HFF-Myc (cell line): Measurements from ENCODE around the gene OPA3.

Experiments
- DNase-seq: peaks from one replicate; pipeline ENCODE4 v3.0.0-alpha.2; 2011; ENCODE audit warnings: low read depth; ENCODE audit errors: extremely low read depth
- H3K4me3 ChIP-seq: replicated peaks from 2 replicates; pipeline ENCODE4 v1.5.1; 2011; ENCODE audit warnings: low read depth, mild to moderate bottlenecking, control low read depth, low read length
- TF ChIP-seq, protein P1 (sequence below): IDR thresholded peaks from 2 replicates; pipeline ENCODE4 v1.5.1; 2012; ENCODE audit warnings: mild to moderate bottlenecking, low read depth, low read length, control low read depth; ENCODE audit errors: missing control alignments

OPA3 gene

DNA sequence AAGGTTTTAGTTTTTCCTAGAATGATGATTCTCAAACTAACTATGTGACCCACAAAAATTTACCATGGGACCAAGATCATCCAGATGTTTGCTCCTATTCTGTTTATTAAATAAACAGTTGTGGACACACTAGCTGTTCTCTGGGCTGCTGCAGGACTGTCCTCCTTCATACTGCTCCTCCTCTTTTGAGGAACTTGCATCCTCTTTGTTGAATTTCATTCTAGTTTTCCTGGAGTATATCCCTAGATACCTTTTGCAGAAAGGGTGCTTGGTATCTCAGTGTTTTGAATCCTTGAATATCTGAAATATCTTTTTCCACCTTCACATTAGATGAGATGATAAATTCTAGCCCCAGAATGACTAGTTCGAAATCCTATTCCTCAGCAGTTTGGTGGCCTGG, 53.3 kb downstream of the OPA3 start:
- TF ChIP-seq, protein P1, sequence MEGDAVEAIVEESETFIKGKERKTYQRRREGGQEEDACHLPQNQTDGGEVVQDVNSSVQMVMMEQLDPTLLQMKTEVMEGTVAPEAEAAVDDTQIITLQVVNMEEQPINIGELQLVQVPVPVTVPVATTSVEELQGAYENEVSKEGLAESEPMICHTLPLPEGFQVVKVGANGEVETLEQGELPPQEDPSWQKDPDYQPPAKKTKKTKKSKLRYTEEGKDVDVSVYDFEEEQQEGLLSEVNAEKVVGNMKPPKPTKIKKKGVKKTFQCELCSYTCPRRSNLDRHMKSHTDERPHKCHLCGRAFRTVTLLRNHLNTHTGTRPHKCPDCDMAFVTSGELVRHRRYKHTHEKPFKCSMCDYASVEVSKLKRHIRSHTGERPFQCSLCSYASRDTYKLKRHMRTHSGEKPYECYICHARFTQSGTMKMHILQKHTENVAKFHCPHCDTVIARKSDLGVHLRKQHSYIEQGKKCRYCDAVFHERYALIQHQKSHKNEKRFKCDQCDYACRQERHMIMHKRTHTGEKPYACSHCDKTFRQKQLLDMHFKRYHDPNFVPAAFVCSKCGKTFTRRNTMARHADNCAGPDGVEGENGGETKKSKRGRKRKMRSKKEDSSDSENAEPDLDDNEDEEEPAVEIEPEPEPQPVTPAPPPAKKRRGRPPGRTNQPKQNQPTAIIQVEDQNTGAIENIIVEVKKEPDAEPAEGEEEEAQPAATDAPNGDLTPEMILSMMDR: no peak
- no peak overlapping the region for H3K4me3 ChIP-seq
- DNase-seq: no peak

DNA sequence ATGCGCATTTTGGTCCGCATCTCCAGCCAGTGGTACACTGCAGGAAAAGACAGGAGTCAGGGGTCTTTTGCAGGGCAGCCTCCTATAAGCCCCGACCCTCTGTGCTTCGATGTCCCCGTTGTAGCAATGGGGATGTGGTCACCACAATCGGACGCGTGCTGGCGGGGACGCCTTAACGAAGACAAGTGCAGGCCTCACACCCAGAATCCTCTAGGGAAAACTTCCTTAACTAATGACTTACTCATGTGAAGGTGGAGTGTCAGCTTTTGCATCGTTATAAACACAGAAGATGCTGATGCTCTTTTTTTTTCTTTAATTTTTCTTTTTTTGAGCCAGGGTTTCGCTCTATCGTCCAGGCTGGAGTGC, 55.2 kb downstream of the OPA3 start:
- H3K4me3 ChIP-seq: no peak overlapping the region

DNA sequence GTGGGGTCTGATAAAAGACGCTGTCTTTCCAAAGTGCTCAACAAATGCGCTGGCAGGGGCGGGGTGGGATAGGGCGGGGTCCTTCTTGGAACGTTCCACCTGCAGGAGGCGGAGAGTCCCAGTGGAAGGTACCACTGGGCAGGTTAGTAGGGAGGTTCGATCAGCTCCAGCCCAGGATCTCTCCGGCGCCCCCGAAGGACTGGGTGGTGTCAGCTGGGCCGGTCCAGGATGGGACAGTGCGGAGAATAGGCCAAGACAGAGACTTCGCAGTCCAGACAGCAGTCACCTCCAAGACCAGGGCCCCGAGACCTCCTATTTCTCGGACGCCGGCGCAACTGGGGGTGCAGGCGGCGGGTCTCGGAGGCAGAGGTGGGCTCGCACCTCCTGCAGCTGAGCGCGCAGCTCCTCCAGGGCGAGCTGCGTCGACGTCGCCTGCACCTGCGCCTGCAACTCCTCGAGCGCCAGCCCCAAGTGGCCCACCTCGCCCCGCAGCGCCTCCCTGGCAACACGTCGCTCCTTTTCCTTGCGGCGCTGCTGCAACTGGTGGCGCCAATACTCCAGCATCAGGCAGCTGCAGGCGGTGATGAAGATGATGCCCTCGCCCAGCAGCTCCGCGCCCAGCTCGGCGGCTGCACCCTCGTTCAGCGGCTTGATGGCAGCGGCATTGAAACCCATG, 55.7 kb downstream of the OPA3 start:
- no peak overlapping the region for H3K4me3 ChIP-seq
- TF ChIP-seq, protein P1: no peak
- DNase-seq: no peak

More for the DNA sequence above, 55.2 kb downstream of the OPA3 start:
- TF ChIP-seq, protein P1: no peak
- DNase-seq: no peak

DNA sequence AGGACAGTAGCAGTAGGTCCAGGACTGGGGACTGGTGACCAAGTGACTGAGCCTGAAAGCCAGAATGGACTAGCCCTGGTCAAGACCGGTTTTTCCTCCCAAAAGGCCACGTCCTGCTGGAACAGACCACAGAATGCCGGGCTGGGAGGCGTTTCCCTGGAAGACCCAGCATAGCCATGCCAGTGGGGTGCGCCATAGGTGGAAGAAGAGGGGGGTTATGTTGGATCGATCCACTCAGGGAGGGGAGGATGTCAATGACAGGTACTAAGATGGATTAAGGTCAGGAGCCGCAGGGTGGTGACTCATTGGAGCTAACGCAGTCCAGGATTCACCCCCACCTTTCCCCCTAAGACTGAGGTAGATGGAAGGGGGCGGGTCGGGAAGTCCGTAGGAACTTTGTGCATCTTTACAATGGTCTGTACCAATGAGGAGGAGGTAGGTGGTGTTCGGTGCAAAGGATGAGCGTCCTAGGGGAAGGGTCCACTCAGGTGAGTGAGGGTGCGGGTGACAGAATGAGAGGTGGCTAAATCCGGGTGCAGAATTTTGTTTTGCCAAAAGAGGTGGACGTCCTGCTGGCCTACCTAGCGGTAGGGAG, 56.4 kb downstream of the OPA3 start:
- no peak overlapping the region for H3K4me3 ChIP-seq
- TF ChIP-seq, protein P1: no peak
- no peak for DNase-seq

DNA sequence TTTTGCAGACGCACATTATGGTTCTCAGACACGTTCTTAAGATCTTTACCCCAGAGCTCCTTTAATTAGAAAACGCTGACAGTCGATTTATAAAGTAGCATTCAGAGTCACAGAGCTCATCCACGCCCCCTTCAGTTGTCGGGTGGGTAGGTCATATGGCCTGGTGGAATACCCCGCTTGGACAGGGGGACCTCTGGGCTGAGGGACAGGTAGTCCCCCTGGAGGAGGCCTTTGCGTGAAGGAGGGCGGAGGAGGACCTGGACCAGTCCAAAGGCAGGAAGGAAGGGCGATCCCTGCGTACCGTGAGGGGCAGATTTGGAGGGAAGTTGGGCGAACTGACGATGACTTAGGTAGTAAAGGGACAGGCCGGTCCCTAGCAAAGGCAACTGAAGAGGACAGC, 56.9 kb downstream of the OPA3 start:
- H3K4me3 ChIP-seq: no peak overlapping the region
- DNase-seq: no peak
- TF ChIP-seq, protein P1: no peak

DNA sequence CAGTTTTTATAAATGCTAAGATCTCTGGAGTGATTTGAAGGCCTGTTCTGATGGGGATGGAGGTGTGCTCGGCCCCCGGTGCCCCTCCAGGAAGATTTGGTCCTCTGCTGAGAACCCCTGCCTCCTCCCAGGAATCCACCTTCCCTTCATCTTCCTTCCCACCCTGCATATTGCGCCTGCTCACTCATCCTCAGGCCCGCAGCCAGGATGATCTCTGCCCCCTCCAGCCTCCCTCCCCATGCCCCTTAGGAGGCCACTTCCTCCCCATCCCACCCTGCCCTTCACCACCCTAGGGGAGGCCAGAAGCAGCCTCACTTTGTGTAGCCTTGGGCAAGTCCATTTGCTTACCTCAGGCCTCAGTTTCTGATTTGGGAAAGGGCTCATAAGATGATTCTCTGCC, 57.6 kb downstream of the OPA3 start:
- no peak overlapping the region for H3K4me3 ChIP-seq
- TF ChIP-seq, protein P1: no peak
- DNase-seq: no peak
